ENCODE measurements around the gene TOR4A.

GRCh38 chr9:137314561-137315560 is 37.3 kb downstream of the TOR4A start:
- TF ChIP-seq REST (IDR thresholded peaks at IDR 0.05) (no peak), ESRRA (IDR thresholded peaks at IDR 0.05; ENCODE audit: borderline replicate concordance, low read length) (no peak), EP300 (IDR thresholded peaks at IDR 0.05) (no peak), KDM5A (IDR thresholded peaks at IDR 0.05) (no peak), POLR2A (IDR thresholded peaks at IDR 0.05; ENCODE audit: low read length) (no peak), HOXB5 (CRISPR knock-in tag; IDR thresholded peaks at IDR 0.05) (no peak), HMGXB4 (CRISPR knock-in tag; IDR thresholded peaks at IDR 0.05; ENCODE audit: borderline replicate concordance) (no peak)
- TF ChIP-seq, protein P1, sequence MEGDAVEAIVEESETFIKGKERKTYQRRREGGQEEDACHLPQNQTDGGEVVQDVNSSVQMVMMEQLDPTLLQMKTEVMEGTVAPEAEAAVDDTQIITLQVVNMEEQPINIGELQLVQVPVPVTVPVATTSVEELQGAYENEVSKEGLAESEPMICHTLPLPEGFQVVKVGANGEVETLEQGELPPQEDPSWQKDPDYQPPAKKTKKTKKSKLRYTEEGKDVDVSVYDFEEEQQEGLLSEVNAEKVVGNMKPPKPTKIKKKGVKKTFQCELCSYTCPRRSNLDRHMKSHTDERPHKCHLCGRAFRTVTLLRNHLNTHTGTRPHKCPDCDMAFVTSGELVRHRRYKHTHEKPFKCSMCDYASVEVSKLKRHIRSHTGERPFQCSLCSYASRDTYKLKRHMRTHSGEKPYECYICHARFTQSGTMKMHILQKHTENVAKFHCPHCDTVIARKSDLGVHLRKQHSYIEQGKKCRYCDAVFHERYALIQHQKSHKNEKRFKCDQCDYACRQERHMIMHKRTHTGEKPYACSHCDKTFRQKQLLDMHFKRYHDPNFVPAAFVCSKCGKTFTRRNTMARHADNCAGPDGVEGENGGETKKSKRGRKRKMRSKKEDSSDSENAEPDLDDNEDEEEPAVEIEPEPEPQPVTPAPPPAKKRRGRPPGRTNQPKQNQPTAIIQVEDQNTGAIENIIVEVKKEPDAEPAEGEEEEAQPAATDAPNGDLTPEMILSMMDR (IDR thresholded peaks at IDR 0.05), result no peak
